T follicular helper cell (primary cell): ENCODE measurements around the gene NR0B2.
"Not testable (repeated sequence)": the region's sequence is repeated elsewhere in the genome, so short reads cannot be mapped to it uniquely, and the experiment has no call there.

Source experiments
- DNase-seq: peaks from one replicate; pipeline ENCODE4 v3.0.0-alpha.2; 2020; ENCODE audit warnings: low read depth
- total RNA-seq, 2 experiments: gene quantifications; one replicate each; lab custom pipeline; 2026; lab: John Stamatoyannopoulos, UW

NR0B2 gene, protein sequence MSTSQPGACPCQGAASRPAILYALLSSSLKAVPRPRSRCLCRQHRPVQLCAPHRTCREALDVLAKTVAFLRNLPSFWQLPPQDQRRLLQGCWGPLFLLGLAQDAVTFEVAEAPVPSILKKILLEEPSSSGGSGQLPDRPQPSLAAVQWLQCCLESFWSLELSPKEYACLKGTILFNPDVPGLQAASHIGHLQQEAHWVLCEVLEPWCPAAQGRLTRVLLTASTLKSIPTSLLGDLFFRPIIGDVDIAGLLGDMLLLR
- 0 reads per million in 2 experiments for total RNA-seq

GRCh38 chr1:26913754-26914619, at the start of gene NR0B2:
TSS of gene NR0B2 (minus strand) at chr1:26913975. CDS start at chr1:26913940, 35 bp downstream.
- no peak for DNase-seq

- no peak for DNase-seq
Measured at GRCh38 chr1:26961826-26962225, 48.1 kb upstream of the NR0B2 start.

GRCh38 chr1:26960625-26960966, 46.8 kb upstream of the NR0B2 start:
- no peak for DNase-seq

GRCh38 chr1:26959722-26960624, 46.2 kb upstream of the NR0B2 start, which contains the start of gene KDF1:
TSS of gene KDF1 (minus strand) at chr1:26960468. CDS start at chr1:26952380, 8,088 bp downstream.
- DNase-seq = peak; percentile 45

DNA sequence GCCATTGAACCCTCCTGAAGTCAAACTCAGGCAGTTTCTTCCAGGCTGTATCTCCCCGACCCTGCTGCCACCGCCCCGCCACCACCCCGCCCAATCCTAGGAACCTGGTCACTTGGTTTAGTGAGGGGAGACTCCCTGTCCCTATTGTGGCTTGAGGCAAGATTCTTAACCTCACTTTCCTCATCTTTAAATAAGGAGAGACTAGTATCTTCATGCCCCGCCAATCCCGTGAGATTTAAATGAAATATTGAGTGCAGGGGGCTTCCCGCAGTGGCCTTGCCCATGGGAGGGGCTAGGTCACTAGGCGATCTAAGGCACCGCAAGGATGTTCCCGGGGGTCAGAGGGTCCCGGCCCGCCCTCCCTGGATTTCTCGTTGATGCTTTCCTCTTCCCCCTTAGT, 45.5 kb upstream of the NR0B2 start:
- DNase-seq = no peak

GRCh38 chr1:26957306-26957705, 43.5 kb upstream of the NR0B2 start:
- DNase-seq = no peak

- no peak for DNase-seq
Measured at GRCh38 chr1:26956321-26956720, 42.5 kb upstream of the NR0B2 start.

DNA sequence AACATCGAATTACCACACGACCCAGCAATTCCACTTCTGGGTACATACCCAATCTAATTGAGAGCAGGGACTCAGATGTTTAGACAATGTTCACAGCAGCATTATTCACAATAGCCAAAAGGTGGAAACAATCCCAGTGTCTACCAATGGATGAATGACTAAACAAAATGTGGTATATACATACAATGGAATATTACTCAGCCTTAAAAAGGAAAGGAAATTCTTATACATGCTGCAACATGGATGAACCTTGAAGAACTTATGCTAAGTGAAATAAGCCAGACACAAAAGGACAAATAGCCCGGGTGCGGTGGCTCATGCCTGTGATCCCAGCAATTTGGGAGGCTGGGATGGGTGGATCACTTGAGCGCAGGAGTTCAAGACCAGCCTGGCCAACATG, 39.6 kb upstream of the NR0B2 start:
- DNase-seq = no peak

DNA sequence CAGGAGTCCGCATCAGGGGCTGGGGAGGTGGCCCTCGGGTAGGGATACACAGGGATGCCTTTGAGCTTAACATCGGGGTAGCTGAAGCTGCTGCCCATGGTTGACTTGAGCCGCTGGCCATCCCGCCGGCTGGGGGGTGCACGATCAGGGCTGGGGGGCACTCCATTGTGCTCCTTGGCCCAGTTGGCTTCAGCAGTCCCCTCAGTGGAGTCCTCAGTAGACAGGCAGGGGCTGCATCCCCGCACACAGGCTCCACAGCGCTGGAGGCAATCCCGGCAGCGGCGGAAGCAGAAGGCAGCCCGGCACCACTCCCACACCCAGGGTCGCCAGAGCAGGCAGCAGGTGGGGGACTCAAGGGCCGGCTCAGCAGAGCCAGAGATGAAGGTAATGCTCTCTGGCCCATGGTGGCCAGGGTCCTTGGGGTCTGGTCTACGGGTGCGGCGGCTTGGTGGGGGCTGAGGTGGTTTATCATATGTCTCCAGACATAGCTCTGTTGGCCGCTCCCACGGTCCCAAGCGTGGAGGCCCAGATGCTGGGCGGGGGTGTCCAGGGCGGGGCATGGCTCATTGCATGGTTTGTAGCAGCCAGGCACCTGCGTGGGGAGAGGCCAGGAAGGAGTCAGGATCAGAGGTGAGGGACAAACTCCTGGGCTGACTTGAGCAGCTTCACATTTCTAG, 38.2 kb upstream of the NR0B2 start:
- no peak for DNase-seq

DNA sequence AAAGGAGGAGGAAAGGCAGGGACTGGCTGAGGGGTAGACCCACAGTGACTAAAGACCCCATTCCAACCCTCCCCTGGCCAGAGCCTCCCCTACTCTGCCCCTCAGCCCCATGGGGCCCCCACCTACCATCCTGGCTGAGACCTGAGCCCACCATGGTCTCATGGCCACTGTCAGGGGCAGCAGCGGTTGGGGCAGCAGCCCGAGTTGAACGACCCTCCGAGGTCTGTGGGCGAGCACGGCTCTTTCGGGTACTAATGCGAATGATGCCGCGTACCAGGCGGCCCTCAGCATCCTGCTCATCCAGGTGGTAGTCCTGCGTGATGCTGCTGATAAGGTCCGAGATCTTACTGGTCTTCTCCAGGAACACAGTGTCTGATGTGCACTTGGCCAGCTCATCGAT, 37.4 kb upstream of the NR0B2 start:
- no peak for DNase-seq

GRCh38 chr1:26950602-26951001, 36.8 kb upstream of the NR0B2 start:
- DNase-seq = no peak

DNA sequence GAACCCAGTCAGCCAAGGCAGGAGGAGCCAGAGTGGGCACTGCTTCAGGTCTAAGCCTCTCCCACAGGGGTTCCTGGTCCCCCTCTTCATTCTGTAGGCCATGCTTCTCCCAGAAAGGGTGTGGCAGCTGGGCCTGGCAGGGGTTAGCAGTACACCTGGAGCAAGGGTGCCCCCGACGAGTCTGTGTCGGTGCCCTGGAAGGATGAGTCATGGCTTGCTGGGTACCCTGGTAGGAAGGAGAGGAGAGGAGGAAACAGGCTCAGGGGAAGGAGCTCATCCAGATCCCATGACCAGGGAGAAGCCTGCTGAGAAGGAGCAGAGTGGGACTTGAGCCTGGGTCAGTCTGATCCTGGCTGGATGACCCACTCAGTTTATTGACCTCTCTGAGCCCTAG, 36.1 kb upstream of the NR0B2 start:
- no peak for DNase-seq

GRCh38 chr1:26949266-26949925, 35.6 kb upstream of the NR0B2 start:
- DNase-seq = no peak

DNA sequence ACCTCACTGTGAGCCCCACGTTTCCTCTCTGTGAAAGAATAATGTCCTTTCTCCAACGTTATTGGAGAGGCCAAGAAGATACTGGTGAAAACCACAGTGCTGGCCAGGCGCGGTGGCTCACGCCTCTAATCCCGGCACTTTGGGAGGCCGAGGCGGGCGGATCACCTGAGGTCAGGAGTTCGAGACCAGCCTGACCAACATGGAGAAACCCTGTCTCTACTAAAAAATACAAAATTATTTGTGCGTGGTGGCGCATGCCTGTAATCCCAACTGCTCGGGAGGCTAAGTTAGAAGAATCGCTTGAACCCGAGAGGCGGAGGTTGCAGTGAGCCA, 34.9 kb upstream of the NR0B2 start:
- not testable (repeated sequence) for DNase-seq

GRCh38 chr1:26946270-26946669, 32.5 kb upstream of the NR0B2 start:
- DNase-seq = no peak

DNA sequence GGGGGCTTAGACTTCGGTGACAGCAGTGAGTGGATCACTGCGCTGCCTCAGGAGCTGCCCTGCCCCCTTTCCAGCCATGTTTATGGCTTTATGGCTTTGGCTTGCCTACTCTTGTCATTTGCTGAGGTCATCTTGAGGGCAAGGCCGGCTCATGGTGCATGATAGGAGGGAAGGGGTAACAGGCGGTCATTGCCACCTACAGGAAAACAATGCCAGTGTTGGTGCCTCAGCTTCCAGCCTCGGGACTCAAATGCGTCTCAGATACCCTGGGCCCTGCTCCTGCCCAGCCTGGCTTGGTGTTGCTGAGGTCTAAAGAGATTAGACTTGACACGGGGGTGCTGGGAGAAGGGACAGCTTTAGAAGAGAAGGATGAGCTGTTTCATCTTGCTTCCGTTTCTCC, 32.0 kb upstream of the NR0B2 start:
- no peak for DNase-seq

GRCh38 chr1:26945138-26945537, 31.4 kb upstream of the NR0B2 start:
- DNase-seq = no peak

DNA sequence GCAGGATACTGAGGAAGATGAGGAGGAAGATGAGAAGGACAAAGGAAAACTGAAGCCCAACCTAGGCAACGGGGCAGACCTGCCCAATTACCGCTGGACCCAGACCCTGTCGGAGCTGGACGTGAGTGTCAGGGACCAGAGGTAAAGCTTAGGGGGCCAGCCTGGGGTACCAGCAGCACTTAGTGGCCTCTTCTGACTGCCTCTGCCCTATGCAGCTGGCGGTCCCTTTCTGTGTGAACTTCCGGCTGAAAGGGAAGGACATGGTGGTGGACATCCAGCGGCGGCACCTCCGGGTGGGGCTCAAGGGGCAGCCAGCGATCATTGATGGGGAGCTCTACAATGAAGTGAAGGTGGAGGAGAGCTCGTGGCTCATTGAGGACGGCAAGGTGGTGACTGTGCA, 28.9 kb upstream of the NR0B2 start:
- DNase-seq = no peak

GRCh38 chr1:26941311-26941710, 27.5 kb upstream of the NR0B2 start:
- DNase-seq = no peak

GRCh38 chr1:26938659-26939025, 24.9 kb upstream of the NR0B2 start:
- no peak for DNase-seq

DNA sequence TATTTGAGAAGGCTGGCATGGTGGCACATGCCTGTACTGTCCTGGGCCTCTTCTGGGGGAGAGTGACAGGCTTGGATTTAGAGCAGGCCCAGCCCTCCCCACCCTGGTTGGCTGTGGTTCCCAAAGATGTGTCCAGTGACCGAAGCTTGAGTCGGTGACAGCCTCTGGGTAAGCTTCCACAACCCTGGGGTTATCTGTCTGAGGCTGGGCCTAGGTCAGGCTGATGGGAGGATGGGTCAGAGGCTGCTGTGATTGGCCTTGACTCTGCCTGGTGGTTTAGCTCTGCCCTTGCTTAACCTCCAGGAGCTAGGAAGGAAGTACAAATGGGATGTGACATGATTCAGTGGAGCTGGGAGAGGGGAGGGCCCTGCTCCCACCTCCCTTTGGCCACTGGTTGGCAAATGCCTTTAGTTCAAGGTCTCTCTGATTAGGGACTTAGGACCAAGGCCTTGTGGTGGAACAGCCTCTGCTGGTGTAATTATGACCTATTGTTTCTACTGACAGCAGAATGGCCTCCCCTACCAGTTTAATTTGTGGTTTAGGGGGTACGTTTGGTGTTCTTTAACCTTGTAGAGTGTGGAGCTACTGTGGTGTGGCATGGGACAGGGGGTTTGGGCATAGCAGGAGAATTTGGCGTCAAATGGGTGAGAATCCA, 24.4 kb upstream of the NR0B2 start:
- no peak for DNase-seq
